ENCODE results near the gene MEP1B.

Gene MEP1B

DNA sequence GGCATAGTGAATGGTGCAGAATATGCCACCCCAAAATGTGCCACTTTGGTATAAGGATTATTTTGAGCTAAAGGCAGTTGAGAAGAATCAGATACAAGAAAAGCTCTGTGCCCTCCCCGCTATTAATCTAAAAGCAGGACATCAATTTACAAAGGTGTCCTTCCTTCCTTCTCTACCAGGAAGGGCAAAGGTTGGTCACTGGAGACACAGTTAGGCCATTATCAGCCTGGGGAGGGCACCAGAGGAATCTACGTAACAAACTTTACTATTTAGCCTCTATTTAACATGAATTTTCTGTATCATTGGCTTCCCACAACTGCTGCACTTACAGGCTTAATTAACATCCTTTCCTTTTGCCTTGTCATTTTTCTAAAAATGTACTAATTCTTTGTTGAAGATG lies 52.6 kb downstream of the MEP1B start:
- Mint-ChIP-seq H3K27me3 (ENCODE audit: low read depth) (no peaks in the 10 kb centered on the region), H3K27ac (no peak overlapping the region), H3K4me1 (no peaks in the 10 kb centered on the region), H3K36me3 (ENCODE audit: low read depth) (no peaks in the 10 kb centered on the region), H3K4me3 (no peak overlapping the region), H3K9me3 (no peaks in the 10 kb centered on the region)
- TF ChIP-seq, protein P1, sequence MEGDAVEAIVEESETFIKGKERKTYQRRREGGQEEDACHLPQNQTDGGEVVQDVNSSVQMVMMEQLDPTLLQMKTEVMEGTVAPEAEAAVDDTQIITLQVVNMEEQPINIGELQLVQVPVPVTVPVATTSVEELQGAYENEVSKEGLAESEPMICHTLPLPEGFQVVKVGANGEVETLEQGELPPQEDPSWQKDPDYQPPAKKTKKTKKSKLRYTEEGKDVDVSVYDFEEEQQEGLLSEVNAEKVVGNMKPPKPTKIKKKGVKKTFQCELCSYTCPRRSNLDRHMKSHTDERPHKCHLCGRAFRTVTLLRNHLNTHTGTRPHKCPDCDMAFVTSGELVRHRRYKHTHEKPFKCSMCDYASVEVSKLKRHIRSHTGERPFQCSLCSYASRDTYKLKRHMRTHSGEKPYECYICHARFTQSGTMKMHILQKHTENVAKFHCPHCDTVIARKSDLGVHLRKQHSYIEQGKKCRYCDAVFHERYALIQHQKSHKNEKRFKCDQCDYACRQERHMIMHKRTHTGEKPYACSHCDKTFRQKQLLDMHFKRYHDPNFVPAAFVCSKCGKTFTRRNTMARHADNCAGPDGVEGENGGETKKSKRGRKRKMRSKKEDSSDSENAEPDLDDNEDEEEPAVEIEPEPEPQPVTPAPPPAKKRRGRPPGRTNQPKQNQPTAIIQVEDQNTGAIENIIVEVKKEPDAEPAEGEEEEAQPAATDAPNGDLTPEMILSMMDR (IDR thresholded peaks at IDR 0.05; ENCODE audit: unreplicated experiment in 3 of 3), result no peak

DNA sequence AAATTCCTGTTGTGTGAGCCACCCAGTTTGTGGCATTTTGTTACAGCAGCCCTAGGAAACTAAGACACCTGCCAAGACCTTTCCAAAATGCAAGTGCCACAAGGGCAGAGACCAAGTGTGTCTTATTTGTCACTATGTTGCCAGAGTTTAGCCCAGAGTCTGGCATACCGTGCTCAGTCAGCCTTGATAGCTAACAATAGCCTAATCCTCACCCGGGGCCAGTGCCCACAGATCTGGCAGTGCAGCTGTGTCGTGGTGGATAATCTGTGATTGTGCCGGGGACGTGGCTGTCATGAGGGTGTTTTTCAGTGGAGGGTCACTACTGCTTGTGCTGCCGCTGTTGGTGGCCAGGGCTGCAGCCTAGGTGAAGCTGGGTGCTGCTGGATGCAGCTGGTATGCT lies 53.5 kb downstream of the MEP1B start:
- H3K4me1 Mint-ChIP-seq, result no peaks in the 10 kb centered on the region
- no peaks in the 10 kb centered on the region for H3K9me3 Mint-ChIP-seq
- H3K4me3 Mint-ChIP-seq, result no peak overlapping the region
- H3K36me3 Mint-ChIP-seq (ENCODE audit: low read depth), result no peaks in the 10 kb centered on the region
- no peak overlapping the region for H3K27ac Mint-ChIP-seq
- TF ChIP-seq, protein P1 (IDR thresholded peaks at IDR 0.05; ENCODE audit: unreplicated experiment in 3 of 3), result no peak
- H3K27me3 Mint-ChIP-seq (ENCODE audit: low read depth), result no peaks in the 10 kb centered on the region

DNA sequence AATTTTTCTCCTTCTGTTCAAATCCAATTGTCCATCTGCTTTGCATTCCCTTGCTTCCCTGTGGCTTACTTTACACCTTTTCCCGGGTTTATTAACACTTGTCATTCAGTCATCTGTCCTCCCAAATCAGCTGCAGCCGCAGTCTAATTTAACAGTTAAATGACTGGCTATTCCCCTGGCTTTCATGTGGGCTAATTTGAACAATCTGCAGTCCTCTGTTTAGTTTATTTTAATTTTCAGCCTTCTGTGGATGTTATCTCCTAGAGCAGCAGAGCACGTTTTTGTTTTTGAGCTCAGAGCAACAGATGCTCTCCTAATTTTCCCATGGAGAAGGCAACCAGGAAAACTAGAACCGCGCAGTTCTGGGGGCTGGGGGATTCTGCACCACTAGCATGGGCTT lies 55.0 kb downstream of the MEP1B start:
- Mint-ChIP-seq H3K27me3 (ENCODE audit: low read depth) (no peaks in the 10 kb centered on the region), H3K27ac (no peak overlapping the region), H3K9me3 (no peaks in the 10 kb centered on the region), H3K4me3 (no peak overlapping the region), H3K36me3 (ENCODE audit: low read depth) (no peaks in the 10 kb centered on the region), H3K4me1 (no peaks in the 10 kb centered on the region)
- TF ChIP-seq, protein P1 (IDR thresholded peaks at IDR 0.05; ENCODE audit: unreplicated experiment in 3 of 3), result no peak

DNA sequence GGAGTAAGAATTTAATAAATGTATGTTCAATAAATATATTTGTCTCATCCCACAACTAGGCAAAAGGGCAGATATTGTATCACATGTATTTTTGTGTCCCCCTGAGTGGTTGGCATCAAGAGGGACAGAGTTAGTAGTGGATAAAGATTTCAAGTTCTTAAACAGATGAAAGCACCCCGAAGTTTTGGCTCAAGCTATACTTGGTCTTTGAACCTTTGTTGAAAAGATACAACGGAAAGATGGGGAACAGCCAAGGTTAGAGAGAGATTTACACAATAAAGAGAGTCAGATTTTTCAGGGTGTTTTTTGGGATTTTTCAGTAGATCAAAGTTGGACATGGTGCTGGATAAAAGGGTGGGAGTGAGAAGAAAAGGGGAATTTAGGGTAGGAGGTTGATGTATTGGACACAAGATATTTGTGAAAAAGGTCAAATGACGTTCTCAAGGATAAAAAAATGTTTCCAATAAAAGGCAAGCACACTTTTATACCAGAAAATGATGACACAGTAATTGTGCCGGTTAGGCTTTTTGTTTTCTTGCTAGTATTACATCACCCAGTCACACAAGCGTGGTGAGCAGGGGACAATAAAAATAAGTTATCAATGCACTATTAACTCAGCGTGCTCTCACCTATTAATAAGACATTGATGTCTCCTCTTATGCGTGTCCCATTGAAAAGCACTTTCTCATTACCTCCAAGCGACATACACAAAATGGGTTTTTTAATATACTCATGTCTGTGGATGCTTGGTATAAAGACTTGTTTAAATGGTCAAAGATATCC lies 59.5 kb downstream of the MEP1B start:
- Mint-ChIP-seq H3K36me3 (ENCODE audit: low read depth) (no peaks in the 10 kb centered on the region), H3K9me3 (no peaks in the 10 kb centered on the region), H3K4me1 (no peaks in the 10 kb centered on the region), H3K4me3 (no peak overlapping the region), H3K27me3 (ENCODE audit: low read depth) (no peaks in the 10 kb centered on the region), H3K27ac (no peak overlapping the region)
- TF ChIP-seq, protein P1 (IDR thresholded peaks at IDR 0.05; ENCODE audit: unreplicated experiment in 3 of 3), result no peak

DNA sequence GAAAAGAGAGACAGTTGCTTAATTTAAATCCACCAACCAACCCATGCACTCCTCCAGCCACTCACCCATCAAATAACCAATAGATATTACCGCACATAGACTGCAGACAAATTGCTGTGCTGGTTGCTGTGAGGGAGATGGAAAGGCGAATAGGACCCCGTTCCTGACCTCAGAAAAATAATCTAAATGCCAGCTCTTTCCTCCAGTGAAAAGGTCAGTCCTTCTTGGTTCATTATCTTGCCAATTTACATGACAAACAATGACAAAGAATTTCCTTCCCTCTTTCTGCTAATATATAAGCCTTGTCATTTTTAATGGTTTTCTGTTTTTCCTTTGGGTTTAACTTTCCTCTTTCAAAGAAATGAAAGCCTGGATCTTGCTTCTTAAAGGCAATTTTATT lies 61.6 kb downstream of the MEP1B start:
- no peaks in the 10 kb centered on the region for H3K36me3 Mint-ChIP-seq (ENCODE audit: low read depth)
- H3K9me3 Mint-ChIP-seq, result no peaks in the 10 kb centered on the region
- TF ChIP-seq, protein P1 (IDR thresholded peaks at IDR 0.05; ENCODE audit: unreplicated experiment in 3 of 3), result no peak
- H3K4me3 Mint-ChIP-seq, result no peak overlapping the region
- no peaks in the 10 kb centered on the region for H3K4me1 Mint-ChIP-seq
- H3K27me3 Mint-ChIP-seq (ENCODE audit: low read depth), result no peaks in the 10 kb centered on the region
- no peak overlapping the region for H3K27ac Mint-ChIP-seq

Data from nephron (organoid).